IMR-90 (cell line): Measurements from ENCODE around the gene PCDHGA7. TPM values are rescaled to one million over a fixed set of nuclear protein-coding genes. Genes with fewer than 3 reads are reported as not detected.
A peak's percentile ranks its signal among the peaks of the same experiment; 100 is the strongest.

Experiments
- ATAC-seq: fragments of 200-7000 bp; cut with Tn5 transposase; 2 replicates; pipeline ENCODE4 v1.9.1; 2020; ENCODE audit warnings: low read depth, mild to moderate bottlenecking, moderate library complexity
- BruUV-seq: library from RNA; stranded (reverse); fragments of 400-500 nt; replicated peaks from 2 replicates; lab custom pipeline; 2021; lab: Mats Ljungman, UMichigan
- CTCF ChIA-PET: fragments of 300-600 bp; formaldehyde crosslinking; extraction: SDS; loops from one replicate; lab custom pipeline; 2021; ENCODE audit warnings: antibody characterized with exemption; lab: Yijun Ruan, JAX
- POLR2A ChIA-PET: fragments of 300-600 bp; sonication (Branson Sonifier 250); formaldehyde crosslinking; loops from one replicate; lab custom pipeline; 2022; ENCODE audit warnings: antibody characterized with exemption; ENCODE audit not compliant: unreplicated experiment; lab: Charles Lee
- DNase-seq: peaks from one replicate; pipeline ENCODE4 v3.0.0; 2013
- H2AFZ ChIP-seq: replicated peaks from 2 replicates; pipeline ENCODE3; 2013; ENCODE audit warnings: low read length, mild to moderate bottlenecking; ENCODE audit not compliant: poor library complexity
- H2AK5ac ChIP-seq: 2 replicates; pipeline ENCODE4 v1.6.1; 2013; ENCODE audit warnings: low read depth, low read length, inconsistent platforms
- H2AK9ac ChIP-seq: replicated peaks from 2 replicates; pipeline ENCODE3; 2013; ENCODE audit warnings: mild to moderate bottlenecking, low read depth, low read length, moderate library complexity; ENCODE audit not compliant: poor library complexity
- H2BK120ac ChIP-seq: 2 replicates; pipeline ENCODE4 v1.6.1; 2013; ENCODE audit warnings: low read depth, low read length, inconsistent platforms
- H2BK15ac ChIP-seq: 3 replicates; pipeline ENCODE4 v1.6.1; 2013; ENCODE audit warnings: low read depth, low read length, inconsistent platforms
- H2BK20ac ChIP-seq: 2 replicates; pipeline ENCODE4 v1.6.1; 2013; ENCODE audit warnings: low read depth, mild to moderate bottlenecking, inconsistent platforms, low read length, moderate library complexity
- H2BK5ac ChIP-seq: 2 replicates; pipeline ENCODE4 v1.6.1; 2013; ENCODE audit warnings: mild to moderate bottlenecking, low read depth, low read length, inconsistent platforms; ENCODE audit not compliant: poor library complexity, severe bottlenecking
- H3K14ac ChIP-seq: replicated peaks from 2 replicates; pipeline ENCODE4 v1.6.1; 2013; ENCODE audit warnings: low read depth, low read length, inconsistent platforms
- H3K18ac ChIP-seq: 2 replicates; pipeline ENCODE4 v1.6.1; 2013; ENCODE audit warnings: low read depth, low read length, control low read depth
- H3K23ac ChIP-seq: 2 replicates; pipeline ENCODE4 v1.6.1; 2013; ENCODE audit warnings: low read depth, low read length, inconsistent platforms
- H3K27ac ChIP-seq: 2 replicates; pipeline ENCODE4 v1.5.1; 2013; ENCODE audit warnings: mild to moderate bottlenecking, control low read depth, low read length; ENCODE audit not compliant: insufficient read depth
- H3K27me3 ChIP-seq: 2 replicates; pipeline ENCODE4 v1.6.1; 2013; ENCODE audit warnings: low read length; ENCODE audit not compliant: control insufficient read depth, insufficient read depth
- H3K36me3 ChIP-seq: 2 replicates; pipeline ENCODE4 v1.6.1; 2013; ENCODE audit warnings: low read length, mixed read lengths; ENCODE audit not compliant: control insufficient read depth, insufficient read depth
- H3K4ac ChIP-seq: 2 replicates; pipeline ENCODE4 v1.6.1; 2013; ENCODE audit warnings: low read depth, low read length, inconsistent platforms
- H3K4me1 ChIP-seq: 2 replicates; pipeline ENCODE4 v1.6.1; 2013; ENCODE audit warnings: low read length, mixed read lengths; ENCODE audit not compliant: control insufficient read depth, insufficient read depth
- H3K4me2 ChIP-seq: 2 replicates; pipeline ENCODE4 v1.6.1; 2013; ENCODE audit warnings: low read depth, mild to moderate bottlenecking, control low read depth, low read length, moderate library complexity
- H3K4me3 ChIP-seq: 2 replicates; pipeline ENCODE4 v1.5.1; 2013; ENCODE audit warnings: low read depth, mild to moderate bottlenecking, control low read depth, low read length, moderate library complexity; ENCODE audit not compliant: insufficient read depth
- H3K56ac ChIP-seq: 2 replicates; pipeline ENCODE4 v1.6.1; 2013; ENCODE audit warnings: low read length, inconsistent platforms; ENCODE audit not compliant: insufficient read depth; ENCODE audit errors: extremely low read depth
- H3K79me1 ChIP-seq, 2 experiments: 2 replicates each; pipeline ENCODE4 v1.6.1; 2013; ENCODE audit warnings: low read length in 2 of 2, inconsistent platforms in 1 of 2, low read depth in 1 of 2
- H3K9ac ChIP-seq: 2 replicates; pipeline ENCODE4 v1.6.1; 2013; ENCODE audit warnings: low read depth, low read length, control low read depth
- H3K9me1 ChIP-seq: 2 replicates; pipeline ENCODE4 v1.6.1; 2013; ENCODE audit warnings: low read length, inconsistent platforms; ENCODE audit not compliant: insufficient read depth
- H3K9me3 ChIP-seq: 2 replicates; pipeline ENCODE4 v1.6.1; 2013; ENCODE audit warnings: low read length; ENCODE audit not compliant: control insufficient read depth, insufficient read depth
- H4K20me1 ChIP-seq: 2 replicates; pipeline ENCODE4 v1.6.1; 2013; ENCODE audit warnings: low read length, inconsistent platforms; ENCODE audit not compliant: insufficient read depth
- H4K5ac ChIP-seq: 2 replicates; pipeline ENCODE4 v1.6.1; 2013; ENCODE audit warnings: mild to moderate bottlenecking, low read depth, low read length, control low read depth
- H4K8ac ChIP-seq, 2 experiments: 2 replicates each; pipeline ENCODE4 v1.6.1; 2013; ENCODE audit warnings: low read depth in 2 of 2, low read length in 2 of 2, control low read depth in 1 of 2, inconsistent platforms in 1 of 2
- H4K91ac ChIP-seq: 2 replicates; pipeline ENCODE4 v1.6.1; 2013; ENCODE audit warnings: low read depth, low read length, inconsistent platforms; ENCODE audit not compliant: insufficient read depth
- CEBPB ChIP-seq: IDR thresholded peaks from 2 replicates; pipeline ENCODE4 v1.6.1; 2012; ENCODE audit warnings: low read depth, low read length, improper control_type of control experiment
- MXI1 ChIP-seq: IDR thresholded peaks from 2 replicates; pipeline ENCODE4 v1.6.1; 2012; ENCODE audit warnings: low read depth, mild to moderate bottlenecking, low read length, moderate library complexity, borderline replicate concordance
- NFE2L2 ChIP-seq: fragments of 150-350 bp; IDR thresholded peaks from 2 replicates; pipeline ENCODE4 v1.6.1; 2016; ENCODE audit warnings: low read depth, mild to moderate bottlenecking, low read length
- RAD21 ChIP-seq: IDR thresholded peaks from 2 replicates; pipeline ENCODE4 v1.6.1; 2012; ENCODE audit warnings: low read length, improper control_type of control experiment
- RCOR1 ChIP-seq: IDR thresholded peaks from 2 replicates; pipeline ENCODE4 v1.6.1; 2012; ENCODE audit warnings: mild to moderate bottlenecking, low read length, improper control_type of control experiment; ENCODE audit not compliant: insufficient replicate concordance
- RFX5 ChIP-seq: IDR thresholded peaks from 2 replicates; pipeline ENCODE4 v1.8.0; 2012; ENCODE audit warnings: low read depth, mild to moderate bottlenecking, low read length, moderate library complexity
- WGBS, 2 experiments: methylation state at CpG; one replicate each; pipeline versions ENCODE4 v1.1.5 to v1.1.7; 2013; ENCODE audit warnings: missing lambda C conversion rate in 2 of 2; ENCODE audit not compliant: insufficient read length in 1 of 2; ENCODE audit errors: extremely low coverage in 2 of 2; 5-methylcytosine and 5-hydroxymethylcytosine counted together
- dilution Hi-C: fragments of 300-500 bp; cut with HindIII; formaldehyde crosslinking; loops from one replicate; pipeline ENCODE4 v1.14.3; 2018; ENCODE audit warnings: low sequenced_read_pairs; ENCODE audit not compliant: unreplicated experiment
- in situ Hi-C: fragments of 300-500 bp; cut with MboI; formaldehyde crosslinking; loops from 3 replicates; pipeline ENCODE4 v1.14.3; 2019; ENCODE audit warnings: low sequenced_read_pairs, inconsistent platforms, mixed read lengths
- intact Hi-C: fragments of 100-400 bp; cut with micrococcal nuclease; formaldehyde crosslinking; loops from 2 replicates; pipeline ENCODE4 v1.10.0; 2022
- polyA plus RNA-seq, 3 experiments: library from polyadenylated mRNA; depleted of rRNA; stranded (reverse); fragments of >200 nt; gene quantifications; 2 replicates each; pipeline ENCODE4 v1.2.3, GENCODE V29; 2012; ENCODE audit warnings: low replicate concordance in 1 of 3
- total RNA-seq: library from RNA; depleted of rRNA; stranded (reverse); fragments of >200 nt; gene quantifications from 2 replicates; pipeline ENCODE4 v1.2.3, GENCODE V29; 2012
- TF ChIP-seq, protein P1 (sequence below): fragments of 150-350 bp; IDR thresholded peaks from 2 replicates; pipeline ENCODE4 v1.6.1; 2016; ENCODE audit warnings: low read depth, mild to moderate bottlenecking, low read length, moderate library complexity, borderline replicate concordance
- TF ChIP-seq, protein P2 (sequence below): fragments of 150-350 bp; IDR thresholded peaks from 2 replicates; pipeline ENCODE4 v1.6.1; 2017; ENCODE audit warnings: mild to moderate bottlenecking, antibody characterized with exemption, low read length, low read depth

PCDHGA7 gene
- total and polyA plus RNA-seq, 2 of the 4 experiments (the other 2 are of a cell fraction), result 3.2 to 3.4 TPM

DNA sequence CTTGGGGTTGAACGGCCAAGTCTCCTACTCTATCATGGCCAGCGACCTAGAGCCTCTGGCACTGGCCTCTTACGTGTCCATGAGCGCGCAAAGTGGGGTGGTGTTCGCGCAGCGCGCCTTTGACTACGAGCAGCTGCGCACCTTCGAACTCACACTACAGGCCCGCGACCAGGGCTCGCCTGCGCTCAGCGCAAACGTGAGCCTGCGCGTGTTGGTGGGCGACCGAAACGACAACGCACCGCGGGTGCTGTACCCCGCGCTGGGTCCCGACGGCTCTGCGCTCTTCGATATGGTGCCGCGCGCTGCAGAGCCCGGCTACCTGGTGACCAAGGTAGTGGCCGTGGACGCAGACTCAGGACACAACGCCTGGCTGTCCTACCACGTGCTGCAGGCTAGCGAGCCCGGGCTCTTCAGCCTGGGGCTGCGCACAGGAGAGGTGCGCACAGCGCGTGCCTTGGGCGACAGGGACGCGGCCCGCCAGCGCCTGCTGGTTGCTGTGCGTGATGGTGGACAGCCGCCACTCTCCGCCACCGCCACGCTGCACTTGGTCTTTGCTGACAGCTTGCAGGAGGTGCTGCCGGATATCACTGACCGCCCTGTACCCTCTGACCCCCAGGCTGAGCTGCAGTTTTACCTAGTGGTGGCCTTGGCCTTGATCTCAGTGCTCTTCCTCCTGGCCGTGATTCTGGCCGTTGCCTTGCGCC, 17.2 kb downstream of the PCDHGA7 start:
- intact Hi-C loops (no loop called here), dilution Hi-C loops (no loop called here), in situ Hi-C loops (no loop called here)
- Histone ChIP-seq H2BK20ac (no peak overlapping the region), H4K5ac (no peak overlapping the region), H3K27ac (no peak overlapping the region), H4K20me1 (no peaks in the 10 kb centered on the region), H3K79me1 (peaks cover 13 to 22% of the 10 kb centered on the region in 2 experiments), H3K14ac (no peak overlapping the region), H2BK120ac (no peak overlapping the region), H4K8ac (no peak overlapping the region), H3K4me1 (no peaks in the 10 kb centered on the region), H2BK5ac (no peak overlapping the region), H2AK5ac (no peak overlapping the region), H3K36me3 (peaks cover 18% of the 10 kb centered on the region), H3K56ac (no peak overlapping the region), H3K4ac (no peak overlapping the region), H2AFZ (peak overlapping the region; percentile 58), H3K27me3 (no peaks in the 10 kb centered on the region), H3K9ac (no peak overlapping the region), H2AK9ac (peak overlapping the region; percentile 26), H2BK15ac (no peak overlapping the region), H3K4me2 (peak overlapping the region; percentile 42; the same call in 1 of the 2 replicates), H3K18ac (no peak overlapping the region), H3K9me3 (peaks cover 46% of the 10 kb centered on the region), H4K91ac (no peak overlapping the region), H3K9me1 (no peaks in the 10 kb centered on the region), H3K4me3 (peak overlapping the region; percentile 13; the same call in 1 of the 2 replicates), H3K23ac (no peak overlapping the region)
- CTCF ChIA-PET, result no interaction called here
- ATAC-seq (no peak), DNase-seq (no peak)
- BruUV-seq, result no TSS peak
- POLR2A ChIA-PET, result no interaction called here
- WGBS, 2 experiments, result 40% methylated on average over 39 of the region's 61 CpGs; no CpG with 5 or more reads in 1 of the 2 experiments
- TF ChIP-seq RAD21, result no peak
- no peak for TF ChIP-seq CEBPB
- TF ChIP-seq, protein P1, sequence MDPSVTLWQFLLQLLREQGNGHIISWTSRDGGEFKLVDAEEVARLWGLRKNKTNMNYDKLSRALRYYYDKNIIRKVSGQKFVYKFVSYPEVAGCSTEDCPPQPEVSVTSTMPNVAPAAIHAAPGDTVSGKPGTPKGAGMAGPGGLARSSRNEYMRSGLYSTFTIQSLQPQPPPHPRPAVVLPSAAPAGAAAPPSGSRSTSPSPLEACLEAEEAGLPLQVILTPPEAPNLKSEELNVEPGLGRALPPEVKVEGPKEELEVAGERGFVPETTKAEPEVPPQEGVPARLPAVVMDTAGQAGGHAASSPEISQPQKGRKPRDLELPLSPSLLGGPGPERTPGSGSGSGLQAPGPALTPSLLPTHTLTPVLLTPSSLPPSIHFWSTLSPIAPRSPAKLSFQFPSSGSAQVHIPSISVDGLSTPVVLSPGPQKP, result no peak
- TF ChIP-seq NFE2L2, result no peak
- no peak for TF ChIP-seq RCOR1
- no peak for TF ChIP-seq RFX5
- TF ChIP-seq, protein P2, sequence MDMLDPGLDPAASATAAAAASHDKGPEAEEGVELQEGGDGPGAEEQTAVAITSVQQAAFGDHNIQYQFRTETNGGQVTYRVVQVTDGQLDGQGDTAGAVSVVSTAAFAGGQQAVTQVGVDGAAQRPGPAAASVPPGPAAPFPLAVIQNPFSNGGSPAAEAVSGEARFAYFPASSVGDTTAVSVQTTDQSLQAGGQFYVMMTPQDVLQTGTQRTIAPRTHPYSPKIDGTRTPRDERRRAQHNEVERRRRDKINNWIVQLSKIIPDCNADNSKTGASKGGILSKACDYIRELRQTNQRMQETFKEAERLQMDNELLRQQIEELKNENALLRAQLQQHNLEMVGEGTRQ, result no peak
- no peak for TF ChIP-seq MXI1
